Colon (tissue), 2 donors: ENCODE data around the gene NTN4.

Source experiments
- FAIRE-seq: peaks from 2 replicates; lab custom pipeline; 2012; peaks lifted over from hg19 to GRCh38; lab: Jason Lieb, UNC
- donor health status: control.
- donor health status: control.

The NTN4 gene

DNA sequence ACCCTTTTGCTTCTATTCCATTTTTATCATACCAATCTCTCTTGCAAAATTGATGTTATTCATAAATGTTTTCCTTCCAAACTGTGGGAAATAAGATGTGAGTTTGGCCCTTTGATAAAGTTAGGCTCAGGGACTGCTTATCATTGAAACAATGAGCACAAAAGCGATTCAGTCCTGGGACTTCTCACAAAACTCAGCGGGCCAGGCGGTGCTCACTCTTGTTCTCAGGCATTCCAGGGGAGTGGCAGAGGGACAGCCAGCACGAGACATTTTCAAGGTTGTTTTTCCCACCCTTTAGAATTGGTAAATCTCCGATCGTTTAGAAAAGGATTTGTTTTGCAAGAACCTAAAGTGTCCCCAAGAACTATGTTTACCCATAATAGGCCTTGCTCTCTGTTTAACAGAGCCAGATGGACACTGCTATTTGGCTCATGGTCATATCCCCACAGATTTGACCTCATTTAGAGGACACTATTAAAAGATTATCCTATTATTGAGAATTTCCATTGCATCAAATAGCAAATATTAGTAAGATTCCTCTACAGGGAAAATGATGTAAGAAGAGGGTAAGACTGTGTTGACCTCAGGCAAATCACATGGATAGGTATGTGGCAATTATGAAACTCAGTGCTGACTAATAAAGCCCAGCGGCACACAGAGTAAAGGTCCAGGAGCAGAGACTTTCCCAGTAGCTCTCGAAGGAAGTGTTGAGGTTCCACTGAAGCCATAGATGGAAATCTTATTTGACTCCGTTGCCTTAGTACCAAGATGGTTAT, 136.6 kb downstream of the NTN4 start:
- FAIRE-seq = no peak

- FAIRE-seq = no peak
These were observed 138.9 kb downstream of the NTN4 start for GRCh38 chr12:95651681-95652080.

- no peak for FAIRE-seq
These were observed 141.4 kb downstream of the NTN4 start for GRCh38 chr12:95648990-95649791.

- no peak for FAIRE-seq
These were observed 143.8 kb downstream of the NTN4 start for GRCh38 chr12:95646781-95647190.

DNA sequence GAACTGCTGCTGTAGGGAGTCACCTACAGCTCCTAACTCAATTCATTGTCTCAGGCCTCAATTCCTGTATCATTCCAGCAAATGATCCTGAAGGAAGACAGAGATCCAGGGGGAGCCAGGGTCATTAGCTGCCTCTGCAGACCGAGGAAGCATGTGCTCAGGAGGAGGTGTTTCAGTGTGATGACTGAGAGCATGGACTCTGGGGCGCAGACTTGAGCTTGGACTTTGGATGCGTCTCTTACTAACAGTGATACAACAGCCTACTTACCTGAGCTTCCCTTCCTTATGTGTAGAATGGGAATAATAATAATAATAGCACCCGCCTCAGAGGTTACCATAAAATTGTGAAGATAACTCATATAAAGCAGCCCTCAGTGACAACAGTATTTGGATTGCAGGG, 147.3 kb downstream of the NTN4 start:
- no peak for FAIRE-seq

DNA sequence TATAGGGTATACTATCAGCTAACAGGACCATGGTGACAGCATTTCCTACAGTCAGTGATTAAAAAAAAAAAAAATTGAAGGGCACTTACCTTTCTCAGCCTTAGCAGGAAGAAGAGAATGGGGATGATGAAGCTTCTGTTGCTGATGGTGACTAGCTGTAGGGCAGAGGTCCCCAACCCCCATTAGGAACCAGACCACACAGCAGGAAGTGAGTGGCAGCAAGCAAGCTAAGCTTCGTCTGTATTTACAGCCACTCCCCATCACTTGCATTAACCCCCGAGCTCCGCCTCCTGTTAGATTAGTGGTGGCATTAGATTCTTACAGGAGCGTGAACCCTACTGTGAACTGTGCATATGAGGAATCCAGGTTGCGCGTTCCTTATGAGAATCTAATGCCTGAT, 148.0 kb downstream of the NTN4 start:
- no peak for FAIRE-seq

DNA sequence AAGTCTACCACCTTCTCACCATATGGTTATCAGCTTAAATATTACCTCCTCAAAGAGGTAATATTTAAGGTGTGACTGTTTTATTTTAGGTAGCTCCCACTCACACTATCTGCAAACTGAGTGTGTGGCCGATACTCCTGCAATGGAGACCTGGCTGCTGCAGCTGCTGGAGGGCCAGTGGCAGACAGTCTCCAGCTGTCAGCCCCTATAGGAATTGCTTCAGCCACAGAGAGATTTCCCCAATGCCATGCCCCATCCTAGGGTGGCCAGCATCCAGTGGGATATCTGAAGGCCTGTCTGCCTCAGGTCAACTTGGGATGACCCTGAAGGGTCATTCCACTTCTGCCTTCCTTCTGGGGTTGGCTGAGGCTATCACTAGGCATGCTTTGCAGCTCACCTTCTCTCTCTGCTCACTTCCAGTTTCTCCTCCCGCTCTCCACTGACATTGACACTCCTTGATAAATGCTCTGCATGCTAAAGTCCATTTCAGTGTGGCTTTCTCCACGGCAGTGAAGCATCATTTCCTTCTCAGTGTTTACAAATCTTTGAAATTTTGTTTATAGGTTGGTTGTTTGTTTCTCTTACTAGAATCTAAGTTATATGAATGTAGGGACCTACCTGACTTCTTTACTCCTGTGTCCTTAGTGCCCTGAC, 149.1 kb downstream of the NTN4 start:
- FAIRE-seq = no peak

DNA sequence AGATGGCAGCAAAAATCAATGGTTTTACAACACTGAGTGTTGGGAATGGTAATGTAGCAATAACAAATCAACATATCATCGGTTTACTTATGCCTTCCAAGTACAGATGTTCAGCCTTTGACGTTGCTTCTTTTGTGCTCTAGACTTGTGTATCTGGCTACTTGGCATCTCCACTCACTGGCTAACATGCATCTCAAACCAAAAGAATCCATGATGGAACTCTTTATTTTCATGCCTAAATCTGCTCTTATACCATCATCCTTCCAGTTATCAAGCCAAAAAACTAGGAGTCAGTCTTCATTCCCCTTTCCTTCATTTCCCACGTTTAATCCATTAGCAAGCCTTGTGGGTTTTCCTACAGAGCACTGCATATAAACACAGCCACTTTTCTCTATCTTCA, 150.0 kb downstream of the NTN4 start:
- FAIRE-seq = no peak

GRCh38 chr12:95637471-95638155, 153.0 kb downstream of the NTN4 start:
- no peak for FAIRE-seq

GRCh38 chr12:95637010-95637409, 153.6 kb downstream of the NTN4 start:
- no peak for FAIRE-seq

DNA sequence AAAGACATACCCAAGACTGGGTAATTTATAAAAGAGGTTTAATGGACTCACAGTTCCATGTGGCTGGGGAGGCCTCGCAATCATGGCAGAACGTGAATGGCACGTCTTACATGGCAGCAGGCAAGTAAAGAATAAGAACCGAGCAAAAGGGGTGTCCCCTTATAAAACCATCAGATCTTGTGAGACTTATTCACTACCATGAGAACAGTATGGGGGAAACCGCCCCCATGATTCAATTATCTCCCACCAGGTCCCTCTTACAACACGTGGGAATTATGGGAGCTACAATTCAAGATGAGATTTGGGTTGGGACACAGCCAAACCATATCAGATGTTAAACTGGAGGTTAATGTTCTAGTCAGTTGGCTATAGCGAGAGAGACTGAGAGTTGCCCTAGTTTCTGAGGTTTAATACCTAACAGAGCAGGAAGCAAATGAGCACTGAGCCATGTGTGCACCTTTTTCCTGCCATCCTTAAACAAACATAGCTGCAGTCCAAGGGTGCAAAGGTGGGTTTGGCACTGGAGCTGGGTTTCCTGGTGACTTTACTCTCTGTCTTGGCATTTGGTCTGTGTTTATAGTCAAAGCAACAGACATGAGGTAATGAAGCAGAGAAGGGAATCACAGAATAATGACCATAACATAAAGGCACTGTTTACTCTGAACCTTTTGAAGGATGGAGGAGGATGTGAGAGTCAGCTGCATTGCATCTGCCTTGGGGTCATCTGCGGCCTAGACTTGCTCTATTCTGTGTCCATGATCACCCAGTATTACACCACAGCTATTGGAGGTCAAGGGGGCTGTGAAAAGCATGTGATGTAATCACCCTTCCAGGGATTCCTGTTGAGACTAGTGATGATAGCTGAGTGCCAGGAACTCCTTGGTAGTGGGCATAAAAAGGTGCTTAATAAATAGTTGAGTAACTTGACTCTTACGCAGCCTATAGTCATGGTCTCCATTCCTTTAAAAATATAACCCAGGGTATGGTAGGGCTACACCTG, 155.6 kb downstream of the NTN4 start:
- no peak for FAIRE-seq

- no peak for FAIRE-seq
These were observed 156.7 kb downstream of the NTN4 start for GRCh38 chr12:95633732-95634465.

DNA sequence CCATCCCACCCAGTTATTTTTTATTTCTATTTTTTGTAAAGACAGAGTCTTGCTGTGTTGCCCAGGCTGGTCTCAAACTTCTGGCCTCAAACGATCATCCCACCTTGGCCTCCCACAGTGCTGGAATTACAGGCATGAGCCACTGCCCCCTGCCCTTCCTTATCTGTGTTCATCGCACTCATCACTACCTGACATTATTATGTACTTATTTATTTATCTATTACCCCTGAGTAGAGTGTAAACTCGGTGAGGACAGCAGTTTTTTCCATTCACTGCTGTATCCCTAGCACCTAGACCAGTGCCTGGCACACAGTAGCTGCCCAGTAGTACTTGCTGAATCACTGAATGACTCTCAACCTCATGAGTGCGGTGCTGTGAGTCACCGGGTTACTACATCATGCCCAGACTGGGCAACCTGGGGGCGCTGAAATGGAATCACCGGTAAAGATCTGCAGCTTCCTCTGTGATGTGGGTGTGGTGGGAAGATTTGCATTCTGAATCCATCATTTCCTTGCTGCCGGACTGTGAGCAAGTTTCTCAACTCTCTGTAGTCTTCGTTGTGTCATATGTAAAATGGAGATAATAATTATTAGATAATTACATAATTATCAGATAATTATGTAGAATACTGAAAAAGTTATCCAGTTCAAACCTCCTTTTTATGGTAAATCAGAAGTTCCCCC, 157.4 kb downstream of the NTN4 start:
- FAIRE-seq = no peak

DNA sequence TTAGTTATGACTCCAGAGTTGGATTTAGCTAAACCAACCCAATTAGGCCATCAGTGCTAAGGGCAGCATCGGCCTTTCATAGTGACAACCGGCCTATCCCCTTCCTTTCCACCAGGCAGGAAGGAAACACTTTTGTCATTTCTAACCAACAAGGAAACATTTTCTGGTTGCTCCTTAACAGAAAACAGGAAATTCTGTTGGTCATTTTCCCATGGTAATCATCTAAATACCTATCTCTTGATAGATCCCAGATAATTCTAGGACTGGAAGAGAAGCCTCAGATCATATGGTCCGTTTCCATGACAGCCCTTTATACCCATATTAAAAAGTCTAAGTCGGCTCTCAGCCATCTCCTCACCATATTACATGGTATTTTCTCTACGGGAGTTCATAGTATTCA, 160.1 kb downstream of the NTN4 start:
- no peak for FAIRE-seq

DNA sequence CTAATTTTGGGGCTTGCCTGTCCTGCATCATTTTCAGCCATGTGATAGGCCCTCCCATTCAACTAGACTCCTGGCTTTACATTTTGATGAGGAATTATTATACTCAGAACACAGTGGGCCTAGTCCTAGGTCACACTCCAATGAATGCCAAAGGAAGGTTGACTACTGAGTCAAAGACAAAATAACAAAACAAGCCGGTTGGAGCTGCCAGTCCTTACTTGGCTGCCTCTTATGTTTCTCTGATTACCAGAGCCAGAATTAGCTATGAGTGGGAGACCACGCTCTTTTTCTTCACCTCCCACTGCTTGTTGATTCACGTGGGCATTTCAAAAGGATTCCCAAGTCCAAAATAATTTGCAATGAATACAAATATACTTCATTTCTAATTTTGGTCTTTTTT, 161.2 kb downstream of the NTN4 start:
- no peak for FAIRE-seq

- no peak for FAIRE-seq
These were observed 163.7 kb downstream of the NTN4 start for GRCh38 chr12:95626854-95627253.

DNA sequence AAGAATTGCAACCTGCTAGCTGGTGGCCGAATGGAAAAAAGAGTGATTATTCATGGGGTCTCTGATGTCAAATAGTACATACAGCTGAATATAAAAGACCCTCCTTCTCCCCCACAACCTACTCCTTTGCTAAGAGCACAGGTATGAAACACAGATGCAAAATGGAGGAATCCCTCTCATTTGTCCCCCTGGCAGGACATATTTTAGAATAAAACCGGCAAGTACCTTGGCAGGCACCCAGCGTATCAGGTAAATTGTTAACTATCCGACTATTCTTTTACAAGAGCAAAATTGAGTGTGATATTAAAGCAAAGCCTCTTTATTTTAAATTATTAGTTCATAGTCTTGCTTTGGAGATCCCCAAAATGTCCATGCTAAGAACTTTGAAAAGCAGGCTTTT, 165.6 kb downstream of the NTN4 start:
- no peak for FAIRE-seq

GRCh38 chr12:95624589-95624988, 166.0 kb downstream of the NTN4 start:
- no peak for FAIRE-seq

- FAIRE-seq = no peak
These were observed 166.9 kb downstream of the NTN4 start for GRCh38 chr12:95623554-95624170.
